ENCODE data around the gene DDX39A.

DNA sequence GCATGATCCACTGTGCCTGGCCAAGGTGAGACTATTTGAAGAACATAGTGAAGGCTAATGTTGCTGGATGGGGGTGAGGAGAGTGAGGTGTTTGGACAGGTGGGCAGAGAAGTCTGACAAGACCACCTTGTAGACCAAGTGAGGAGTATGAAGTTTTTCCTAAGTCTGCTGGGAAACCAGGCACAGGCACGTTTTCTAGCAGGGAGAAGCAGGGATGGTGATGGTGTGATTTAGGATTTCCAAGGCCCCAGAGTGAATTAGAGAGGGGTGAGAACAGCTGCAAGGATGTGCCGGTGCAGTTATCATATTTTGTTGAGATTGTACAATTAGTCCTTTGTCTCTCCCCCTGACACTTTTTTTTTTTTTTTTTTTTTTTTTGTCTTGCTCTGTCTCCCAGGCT, 8.3 kb upstream of the DDX39A start:
- TF ChIP-seq, protein P1, sequence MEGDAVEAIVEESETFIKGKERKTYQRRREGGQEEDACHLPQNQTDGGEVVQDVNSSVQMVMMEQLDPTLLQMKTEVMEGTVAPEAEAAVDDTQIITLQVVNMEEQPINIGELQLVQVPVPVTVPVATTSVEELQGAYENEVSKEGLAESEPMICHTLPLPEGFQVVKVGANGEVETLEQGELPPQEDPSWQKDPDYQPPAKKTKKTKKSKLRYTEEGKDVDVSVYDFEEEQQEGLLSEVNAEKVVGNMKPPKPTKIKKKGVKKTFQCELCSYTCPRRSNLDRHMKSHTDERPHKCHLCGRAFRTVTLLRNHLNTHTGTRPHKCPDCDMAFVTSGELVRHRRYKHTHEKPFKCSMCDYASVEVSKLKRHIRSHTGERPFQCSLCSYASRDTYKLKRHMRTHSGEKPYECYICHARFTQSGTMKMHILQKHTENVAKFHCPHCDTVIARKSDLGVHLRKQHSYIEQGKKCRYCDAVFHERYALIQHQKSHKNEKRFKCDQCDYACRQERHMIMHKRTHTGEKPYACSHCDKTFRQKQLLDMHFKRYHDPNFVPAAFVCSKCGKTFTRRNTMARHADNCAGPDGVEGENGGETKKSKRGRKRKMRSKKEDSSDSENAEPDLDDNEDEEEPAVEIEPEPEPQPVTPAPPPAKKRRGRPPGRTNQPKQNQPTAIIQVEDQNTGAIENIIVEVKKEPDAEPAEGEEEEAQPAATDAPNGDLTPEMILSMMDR (IDR thresholded peaks at IDR 0.05): no peak
- TF ChIP-seq HOXA7 (CRISPR knock-in tag; IDR thresholded peaks at IDR 0.05) (no peak), KDM1A (IDR thresholded peaks at IDR 0.05; ENCODE audit: low read depth) (no peak), CHD4 (IDR thresholded peaks at IDR 0.05; ENCODE audit: borderline replicate concordance) (no peak), EP300 (IDR thresholded peaks at IDR 0.05) (no peak), SREBF2 (IDR thresholded peaks at IDR 0.05) (no peak), JUNB (IDR thresholded peaks at IDR 0.05) (no peak), MAZ (IDR thresholded peaks at IDR 0.05; ENCODE audit: borderline replicate concordance, low read depth, low read length) (no peak), POLR2A (IDR thresholded peaks at IDR 0.05; ENCODE audit: low read length) (no peak), TP53 (CRISPR knock-in tag; IDR thresholded peaks at IDR 0.05) (no peak), RFX5 (IDR thresholded peaks at IDR 0.05) (no peak), SMC3 (IDR thresholded peaks at IDR 0.05) (no peak), CHD2 (IDR thresholded peaks at IDR 0.05; ENCODE audit: low read length, partially characterized antibody) (no peak)
- TF ChIP-seq, protein P2, sequence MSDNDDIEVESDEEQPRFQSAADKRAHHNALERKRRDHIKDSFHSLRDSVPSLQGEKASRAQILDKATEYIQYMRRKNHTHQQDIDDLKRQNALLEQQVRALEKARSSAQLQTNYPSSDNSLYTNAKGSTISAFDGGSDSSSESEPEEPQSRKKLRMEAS (IDR thresholded peaks at IDR 0.05): no peak
